ENCODE data around the gene LTBR. TPM values are rescaled to one million over a fixed set of nuclear protein-coding genes. Genes with fewer than 3 reads are reported as not detected.

The LTBR gene
- total and polyA plus RNA-seq, 2 donors (not counting 3 experiments of a cell fraction or from before 2014, with no cell fraction given) = 70.7 to 102 TPM

DNA sequence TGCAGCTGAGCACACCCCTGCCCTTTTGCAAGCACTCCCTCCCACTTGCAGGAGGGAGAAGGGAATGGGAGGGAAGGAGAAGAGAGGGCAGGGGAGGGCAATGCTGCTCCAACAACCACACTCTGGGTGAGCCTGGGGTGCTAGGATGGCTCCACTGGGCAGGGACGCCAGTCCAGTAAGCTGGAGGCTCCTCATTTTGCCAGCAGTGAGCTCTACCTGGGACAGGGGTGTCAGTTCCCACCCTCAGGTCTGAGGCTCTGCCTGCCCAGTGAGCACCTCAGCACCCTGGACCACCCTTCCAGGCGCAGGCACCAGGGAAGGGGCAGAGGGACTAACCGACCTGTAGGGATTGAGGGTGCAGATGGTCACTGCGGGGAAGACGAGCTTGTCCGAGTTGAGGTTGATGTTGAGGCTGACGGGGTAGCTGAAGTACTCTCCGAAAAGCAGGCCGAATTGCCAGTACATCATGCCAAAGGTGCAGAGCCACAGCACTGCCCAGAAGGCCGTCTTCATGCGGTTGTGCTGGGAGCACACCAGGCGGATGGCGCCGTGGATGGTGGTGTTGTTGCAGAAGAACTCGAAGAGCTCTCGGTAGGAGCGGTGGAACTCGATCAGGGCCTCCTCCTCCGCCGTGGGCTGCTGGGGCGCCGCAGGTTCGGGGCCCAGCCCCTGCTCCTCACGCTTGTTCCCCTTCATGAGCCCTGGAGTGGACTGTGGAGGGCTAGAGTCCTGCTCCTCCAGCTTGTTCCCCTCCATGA lies 9.8 kb upstream of the LTBR start:
- no peaks in the 10 kb centered on the region for H3K9me1 ChIP-seq (replicated peaks; ENCODE audit: control insufficient read depth, extremely low read depth, insufficient read depth, low read length)
- no peaks in the 10 kb centered on the region for H3K36me3 ChIP-seq (ENCODE audit: control insufficient read depth in 2 of 2, extremely low read depth in 1 of 2, insufficient read depth in 2 of 2, low read length in 2 of 2)
- H3K4me3 ChIP-seq (replicated peaks in 1 of 3; ENCODE audit: insufficient read depth in 1 of 3, low read depth in 1 of 3, low read length in 3 of 3) = no peak overlapping the region
- no peaks in the 10 kb centered on the region for H3K9me3 ChIP-seq (replicated peaks; ENCODE audit: control insufficient read depth, insufficient read depth, low read length)
- no peak for FAIRE-seq
- H4K20me1 ChIP-seq (replicated peaks; ENCODE audit: control insufficient read depth, extremely low read depth, insufficient read depth, low read length) = no peaks in the 10 kb centered on the region
- peaks cover 29% of the 10 kb centered on the region for H3K4me1 ChIP-seq (ENCODE audit: control insufficient read depth, extremely low read depth, insufficient read depth, low read length)
- H3K79me2 ChIP-seq (ENCODE audit: control insufficient read depth, insufficient read depth, low read length) = no peaks in the 10 kb centered on the region
- TF ChIP-seq, protein P1, sequence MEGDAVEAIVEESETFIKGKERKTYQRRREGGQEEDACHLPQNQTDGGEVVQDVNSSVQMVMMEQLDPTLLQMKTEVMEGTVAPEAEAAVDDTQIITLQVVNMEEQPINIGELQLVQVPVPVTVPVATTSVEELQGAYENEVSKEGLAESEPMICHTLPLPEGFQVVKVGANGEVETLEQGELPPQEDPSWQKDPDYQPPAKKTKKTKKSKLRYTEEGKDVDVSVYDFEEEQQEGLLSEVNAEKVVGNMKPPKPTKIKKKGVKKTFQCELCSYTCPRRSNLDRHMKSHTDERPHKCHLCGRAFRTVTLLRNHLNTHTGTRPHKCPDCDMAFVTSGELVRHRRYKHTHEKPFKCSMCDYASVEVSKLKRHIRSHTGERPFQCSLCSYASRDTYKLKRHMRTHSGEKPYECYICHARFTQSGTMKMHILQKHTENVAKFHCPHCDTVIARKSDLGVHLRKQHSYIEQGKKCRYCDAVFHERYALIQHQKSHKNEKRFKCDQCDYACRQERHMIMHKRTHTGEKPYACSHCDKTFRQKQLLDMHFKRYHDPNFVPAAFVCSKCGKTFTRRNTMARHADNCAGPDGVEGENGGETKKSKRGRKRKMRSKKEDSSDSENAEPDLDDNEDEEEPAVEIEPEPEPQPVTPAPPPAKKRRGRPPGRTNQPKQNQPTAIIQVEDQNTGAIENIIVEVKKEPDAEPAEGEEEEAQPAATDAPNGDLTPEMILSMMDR (IDR thresholded peaks at IDR 0.05; ENCODE audit: extremely low read depth in 1 of 2, insufficient read depth in 1 of 2, low read depth in 1 of 2, low read length in 2 of 2) = no peak
- no peak for TF ChIP-seq JUN (IDR thresholded peaks at IDR 0.05; ENCODE audit: borderline replicate concordance, insufficient read depth, insufficient read length, low read depth)
- TF ChIP-seq FOS (IDR thresholded peaks at IDR 0.05; ENCODE audit: borderline replicate concordance, insufficient read depth, low read length) = no peak
- no peak for TF ChIP-seq GATA2 (IDR thresholded peaks at IDR 0.05; ENCODE audit: insufficient read depth, insufficient read length, low read depth, low read length)
- no peak for TF ChIP-seq POLR2AphosphoS5 (IDR thresholded peaks at IDR 0.05; ENCODE audit: insufficient read depth, low read depth, low read length)
- no peak for TF ChIP-seq EZH2 (IDR thresholded peaks at IDR 0.05; ENCODE audit: borderline replicate concordance, low read depth, low read length, severe bottlenecking)
- no peak for TF ChIP-seq POLR2A (IDR thresholded peaks at IDR 0.05; ENCODE audit: low read depth, low read length)
- TF ChIP-seq, protein P2, sequence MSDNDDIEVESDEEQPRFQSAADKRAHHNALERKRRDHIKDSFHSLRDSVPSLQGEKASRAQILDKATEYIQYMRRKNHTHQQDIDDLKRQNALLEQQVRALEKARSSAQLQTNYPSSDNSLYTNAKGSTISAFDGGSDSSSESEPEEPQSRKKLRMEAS (IDR thresholded peaks at IDR 0.05; ENCODE audit: insufficient read depth, insufficient read length) = no peak
- no peak for TF ChIP-seq MYC (IDR thresholded peaks at IDR 0.05; ENCODE audit: low read depth, low read length)
- H3K27ac ChIP-seq (ENCODE audit: insufficient read depth, low read depth, low read length) = no peak overlapping the region
- no peaks in the 10 kb centered on the region for H3K27me3 ChIP-seq (ENCODE audit: control insufficient read depth in 2 of 2, insufficient read depth in 2 of 2, low read length in 2 of 2)
- dilution Hi-C loops (cut with MboI; ENCODE audit: extremely low pct_ligation_motif_present, low sequenced_read_pairs) = no loop called here
- intact Hi-C loops (cut with micrococcal nuclease) = no loop called here
- ChIA-PET CTCF (interaction anchor here (0.8 to 5.9 kb wide), 9 partner anchors 10 to 163 kb away, joined by 3 to 30 read pairs (median 4); partner anchors contain the start of genes LTBR and TNFRSF1A), POLR2A (interaction anchor here (0.9 to 1.3 kb wide), 2 partner anchors 29 to 37 kb away, joined by 3 read pairs; no protein-coding TSS in a partner anchor)
- no peak overlapping the region for H3K4me2 ChIP-seq (ENCODE audit: insufficient read depth, low read length)
- no peak overlapping the region for H2AFZ ChIP-seq (ENCODE audit: low read depth, low read length)
- DNase-seq (ENCODE audit: low read depth, low spot score) = no peak
- H3K9ac ChIP-seq (replicated peaks; ENCODE audit: extremely low read depth, insufficient read depth, low read length) = no peak overlapping the region
- BruUV-seq (replicated peaks) = no TSS peak

All from endothelial cell of umbilical vein (primary cell).